ENCODE measurements around the gene FGGY.

FGGY gene

GRCh38 chr1:59718064-59718988, 421.4 kb downstream of the FGGY start:
- H3K36me3 ChIP-seq (ENCODE audit: insufficient read depth, low read length), result no peaks in the 10 kb centered on the region
- H3K4me3 ChIP-seq, result no peak overlapping the region
- H3K9me3 ChIP-seq (ENCODE audit: low read depth, low read length), result no peaks in the 10 kb centered on the region
- TF ChIP-seq FOXP2 (optimal IDR thresholded peaks at IDR 0.05; ENCODE audit: control extremely low read depth, extremely low read length, insufficient read depth), result no peak
- no peak overlapping the region for H3K27ac ChIP-seq
- no peak overlapping the region for H3K9ac ChIP-seq (ENCODE audit: insufficient read length)
- DNase-seq (ENCODE audit: low read depth, low spot score), result no peak

GRCh38 chr1:59718989-59719360, 422.1 kb downstream of the FGGY start:
- no peak overlapping the region for H3K9ac ChIP-seq (ENCODE audit: insufficient read length)
- TF ChIP-seq POLR2AphosphoS5 (IDR thresholded peaks at IDR 0.05; ENCODE audit: borderline replicate concordance, low read depth, low read length) (no peak), FOXP2 (optimal IDR thresholded peaks at IDR 0.05; ENCODE audit: control extremely low read depth, extremely low read length, insufficient read depth) (no peak), EZH2 (IDR thresholded peaks at IDR 0.05) (no peak)
- no peaks in the 10 kb centered on the region for H3K9me3 ChIP-seq (ENCODE audit: low read depth, low read length)
- no peaks in the 10 kb centered on the region for H3K36me3 ChIP-seq (ENCODE audit: insufficient read depth, low read length)
- no peak for DNase-seq (ENCODE audit: low read depth, low spot score)
- H3K4me3 ChIP-seq, result no peak overlapping the region
- H3K27ac ChIP-seq, result no peak overlapping the region

- H3K9ac ChIP-seq (ENCODE audit: insufficient read length), result no peak overlapping the region
These were observed 423.6 kb downstream of the FGGY start for GRCh38 chr1:59720326-59721115.

GRCh38 chr1:59730302-59730701, 433.4 kb downstream of the FGGY start:
- no peak for TF ChIP-seq FOXP2 (optimal IDR thresholded peaks at IDR 0.05; ENCODE audit: control extremely low read depth, extremely low read length, insufficient read depth)
- no peak for TF ChIP-seq EZH2 (IDR thresholded peaks at IDR 0.05)
- TF ChIP-seq POLR2AphosphoS5 (IDR thresholded peaks at IDR 0.05; ENCODE audit: borderline replicate concordance, low read depth, low read length), result no peak
- Histone ChIP-seq H3K9me3 (ENCODE audit: low read depth, low read length) (no peaks in the 10 kb centered on the region; the same call in 1 of the 2 replicates), H3K36me3 (ENCODE audit: insufficient read depth, low read length) (no peaks in the 10 kb centered on the region), H3K9ac (ENCODE audit: insufficient read length) (no peak overlapping the region), H3K4me3 (no peak overlapping the region), H3K27ac (no peak overlapping the region)
- DNase-seq (ENCODE audit: low read depth, low spot score), result no peak

More at GRCh38 chr1:59720326-59721115, 423.6 kb downstream of the FGGY start:
- Histone ChIP-seq H3K36me3 (ENCODE audit: insufficient read depth, low read length) (no peaks in the 10 kb centered on the region), H3K27ac (no peak overlapping the region), H3K4me3 (no peak overlapping the region), H3K9me3 (ENCODE audit: low read depth, low read length) (no peaks in the 10 kb centered on the region)
- DNase-seq (ENCODE audit: low read depth, low spot score), result no peak
- no peak for TF ChIP-seq FOXP2 (optimal IDR thresholded peaks at IDR 0.05; ENCODE audit: control extremely low read depth, extremely low read length, insufficient read depth)
- no peak for TF ChIP-seq POLR2AphosphoS5 (IDR thresholded peaks at IDR 0.05; ENCODE audit: borderline replicate concordance, low read depth, low read length)
- no peak for TF ChIP-seq EZH2 (IDR thresholded peaks at IDR 0.05)

GRCh38 chr1:59730759-59731478, 434.0 kb downstream of the FGGY start:
- no peak for DNase-seq (ENCODE audit: low read depth, low spot score)
- H3K4me3 ChIP-seq, result no peak overlapping the region
- H3K9ac ChIP-seq (ENCODE audit: insufficient read length), result no peak overlapping the region
- H3K27ac ChIP-seq, result no peak overlapping the region
- TF ChIP-seq POLR2AphosphoS5 (IDR thresholded peaks at IDR 0.05; ENCODE audit: borderline replicate concordance, low read depth, low read length), result no peak
- TF ChIP-seq EZH2 (IDR thresholded peaks at IDR 0.05), result no peak
- TF ChIP-seq FOXP2 (optimal IDR thresholded peaks at IDR 0.05; ENCODE audit: control extremely low read depth, extremely low read length, insufficient read depth), result no peak
- no peaks in the 10 kb centered on the region; the same call in 1 of the 2 replicates for H3K9me3 ChIP-seq (ENCODE audit: low read depth, low read length)
- no peaks in the 10 kb centered on the region for H3K36me3 ChIP-seq (ENCODE audit: insufficient read depth, low read length)

- Histone ChIP-seq H3K9me3 (ENCODE audit: low read depth, low read length) (no peaks in the 10 kb centered on the region; the same call in 1 of the 2 replicates), H3K9ac (ENCODE audit: insufficient read length) (no peak overlapping the region), H3K36me3 (ENCODE audit: insufficient read depth, low read length) (no peaks in the 10 kb centered on the region), H3K4me3 (no peak overlapping the region), H3K27ac (no peak overlapping the region)
- no peak for DNase-seq (ENCODE audit: low read depth, low spot score)
- TF ChIP-seq EZH2 (IDR thresholded peaks at IDR 0.05) (no peak), POLR2AphosphoS5 (IDR thresholded peaks at IDR 0.05; ENCODE audit: borderline replicate concordance, low read depth, low read length) (no peak), FOXP2 (optimal IDR thresholded peaks at IDR 0.05; ENCODE audit: control extremely low read depth, extremely low read length, insufficient read depth) (no peak)
These were observed 434.7 kb downstream of the FGGY start for GRCh38 chr1:59731591-59731990.

- Histone ChIP-seq H3K9ac (ENCODE audit: insufficient read length) (no peak overlapping the region), H3K36me3 (ENCODE audit: insufficient read depth, low read length) (no peaks in the 10 kb centered on the region), H3K4me3 (no peak overlapping the region), H3K27ac (no peak overlapping the region), H3K9me3 (ENCODE audit: low read depth, low read length) (no peaks in the 10 kb centered on the region; the same call in 1 of the 2 replicates)
- TF ChIP-seq POLR2AphosphoS5 (IDR thresholded peaks at IDR 0.05; ENCODE audit: borderline replicate concordance, low read depth, low read length), result no peak
- TF ChIP-seq EZH2 (IDR thresholded peaks at IDR 0.05), result no peak
- no peak for TF ChIP-seq FOXP2 (optimal IDR thresholded peaks at IDR 0.05; ENCODE audit: control extremely low read depth, extremely low read length, insufficient read depth)
- DNase-seq (ENCODE audit: low read depth, low spot score), result no peak
These were observed 435.5 kb downstream of the FGGY start for GRCh38 chr1:59732214-59732955.
